Endodermal cell (in vitro differentiated cells): Measurements from ENCODE around the gene DNAAF3. TPM values are rescaled to one million over a fixed set of nuclear protein-coding genes. Genes with fewer than 3 reads are reported as not detected.

Experiments
- DNase-seq: peaks from one replicate; pipeline ENCODE4 v3.0.0-alpha.2; 2017
- H3K27ac ChIP-seq: 2 replicates; pipeline ENCODE4 v1.5.1; 2013; ENCODE audit warnings: mild to moderate bottlenecking, low read depth, low read length, moderate library complexity
- H3K27me3 ChIP-seq: 2 replicates; pipeline ENCODE4 v1.6.1; 2013; ENCODE audit warnings: mild to moderate bottlenecking, low read length, moderate library complexity; ENCODE audit not compliant: insufficient read depth, control insufficient read depth, poor library complexity, severe bottlenecking
- H3K36me3 ChIP-seq: 2 replicates; pipeline ENCODE4 v1.7.0; 2013; ENCODE audit warnings: mild to moderate bottlenecking, low read length, moderate library complexity; ENCODE audit not compliant: control insufficient read depth, insufficient read depth
- H3K4me1 ChIP-seq: one replicate; pipeline ENCODE4 v1.7.0; 2013; ENCODE audit warnings: low read length; ENCODE audit not compliant: control insufficient read depth, insufficient read depth
- H3K4me3 ChIP-seq: 2 replicates; pipeline ENCODE4 v1.5.1; 2013; ENCODE audit warnings: mild to moderate bottlenecking, low read length, moderate library complexity
- H3K9ac ChIP-seq: 2 replicates; pipeline ENCODE4 v1.6.1; 2013; ENCODE audit warnings: mild to moderate bottlenecking, low read length, moderate library complexity; ENCODE audit not compliant: poor library complexity, severe bottlenecking; ENCODE audit errors: extremely low read depth
- H3K9me3 ChIP-seq: 2 replicates; pipeline ENCODE4 v1.6.1; 2013; ENCODE audit warnings: mild to moderate bottlenecking, low read length, moderate library complexity; ENCODE audit not compliant: control insufficient read depth
- H3K27ac Mint-ChIP-seq: 2 replicates; pipeline ENCODE4 v1.8.0; 2020; ENCODE audit warnings: mixed read lengths
- H3K27me3 Mint-ChIP-seq: 2 replicates; pipeline ENCODE4 v1.8.0; 2021; ENCODE audit warnings: mild to moderate bottlenecking, mixed read lengths; ENCODE audit not compliant: insufficient read depth
- H3K36me3 Mint-ChIP-seq: 2 replicates; pipeline ENCODE4 v1.8.0; 2020; ENCODE audit warnings: low read depth, mixed read lengths
- H3K4me1 Mint-ChIP-seq: 2 replicates; pipeline ENCODE4 v1.8.0; 2020; ENCODE audit warnings: mixed read lengths
- H3K4me3 Mint-ChIP-seq: 2 replicates; pipeline ENCODE4 v1.8.0; 2020; ENCODE audit warnings: mild to moderate bottlenecking, moderate library complexity, mixed read lengths
- H3K9me3 Mint-ChIP-seq: 2 replicates; pipeline ENCODE4 v1.8.0; 2020; ENCODE audit warnings: mild to moderate bottlenecking, mixed read lengths
- WGBS, 2 experiments: methylation state at CpG; one replicate each; pipeline versions ENCODE4 v1.1.5 to v1.1.7; 2013; ENCODE audit warnings: missing lambda C conversion rate in 2 of 2, mixed read lengths in 1 of 2; ENCODE audit not compliant: insufficient coverage in 1 of 2, insufficient read length in 1 of 2; 5-methylcytosine and 5-hydroxymethylcytosine counted together
- total RNA-seq, 2 donors: library from RNA; stranded (reverse); fragmentation: NEBNext Ultra II Directional in 1 of 2; extraction: Animal tissue kit (Norgen Biotek cat#: 25700) in 1 of 2; gene quantifications; 2 replicates in 1 of 2; 3 replicates in 1 of 2; pipeline ENCODE4 v1.2.1, GENCODE V29; 2021
- TF ChIP-seq, protein P1 (sequence below): fragments of 200-600 bp; sonication (generic); conservative IDR thresholded peaks from 2 replicates; pipeline ENCODE4 v1.5.0; 2021; ENCODE audit warnings: antibody characterized with exemption, mild to moderate bottlenecking

The DNAAF3 gene
- total RNA-seq, 2 donors from 2014 or later, result 5.9 to 9.5 TPM

- Histone ChIP-seq H3K4me3 (no peak overlapping the region), H3K36me3 (no peaks in the 10 kb centered on the region), H3K4me1 (no peaks in the 10 kb centered on the region), H3K9ac (no peak overlapping the region), H3K9me3 (no peaks in the 10 kb centered on the region), H3K27ac (no peak overlapping the region), H3K27me3 (no peaks in the 10 kb centered on the region)
- no peaks in the 10 kb centered on the region for H3K36me3 Mint-ChIP-seq
- H3K27ac Mint-ChIP-seq, result no peak overlapping the region
- peak; percentile 69 for DNase-seq
- peaks cover 7% of the 10 kb centered on the region for H3K4me1 Mint-ChIP-seq
- TF ChIP-seq, protein P1, sequence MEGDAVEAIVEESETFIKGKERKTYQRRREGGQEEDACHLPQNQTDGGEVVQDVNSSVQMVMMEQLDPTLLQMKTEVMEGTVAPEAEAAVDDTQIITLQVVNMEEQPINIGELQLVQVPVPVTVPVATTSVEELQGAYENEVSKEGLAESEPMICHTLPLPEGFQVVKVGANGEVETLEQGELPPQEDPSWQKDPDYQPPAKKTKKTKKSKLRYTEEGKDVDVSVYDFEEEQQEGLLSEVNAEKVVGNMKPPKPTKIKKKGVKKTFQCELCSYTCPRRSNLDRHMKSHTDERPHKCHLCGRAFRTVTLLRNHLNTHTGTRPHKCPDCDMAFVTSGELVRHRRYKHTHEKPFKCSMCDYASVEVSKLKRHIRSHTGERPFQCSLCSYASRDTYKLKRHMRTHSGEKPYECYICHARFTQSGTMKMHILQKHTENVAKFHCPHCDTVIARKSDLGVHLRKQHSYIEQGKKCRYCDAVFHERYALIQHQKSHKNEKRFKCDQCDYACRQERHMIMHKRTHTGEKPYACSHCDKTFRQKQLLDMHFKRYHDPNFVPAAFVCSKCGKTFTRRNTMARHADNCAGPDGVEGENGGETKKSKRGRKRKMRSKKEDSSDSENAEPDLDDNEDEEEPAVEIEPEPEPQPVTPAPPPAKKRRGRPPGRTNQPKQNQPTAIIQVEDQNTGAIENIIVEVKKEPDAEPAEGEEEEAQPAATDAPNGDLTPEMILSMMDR, result no peak
- peaks cover 43% of the 10 kb centered on the region for H3K27me3 Mint-ChIP-seq
- no peaks in the 10 kb centered on the region for H3K9me3 Mint-ChIP-seq
- WGBS, 2 experiments, result 50 to 57% methylated on average over 12 to 20 of the region's 21 CpGs
- H3K4me3 Mint-ChIP-seq, result peak overlapping the region; percentile 34
Measured at GRCh38 chr19:55141696-55142095, 24.7 kb downstream of the DNAAF3 start.

- peaks cover 18% of the 10 kb centered on the region for H3K27me3 Mint-ChIP-seq
- H3K27ac Mint-ChIP-seq, result no peak overlapping the region
- no peaks in the 10 kb centered on the region for H3K9me3 ChIP-seq
- H3K27me3 ChIP-seq, result no peaks in the 10 kb centered on the region
- TF ChIP-seq, protein P1, result no peak
- WGBS, 2 experiments, result 70 to 84% methylated on average over 5 to 8 of the region's 9 CpGs
- no peaks in the 10 kb centered on the region for H3K9me3 Mint-ChIP-seq
- no peaks in the 10 kb centered on the region for H3K36me3 ChIP-seq
- no peak overlapping the region for H3K4me3 Mint-ChIP-seq
- no peaks in the 10 kb centered on the region for H3K4me1 ChIP-seq
- H3K36me3 Mint-ChIP-seq, result no peaks in the 10 kb centered on the region
- no peak overlapping the region for H3K27ac ChIP-seq
- H3K4me3 ChIP-seq, result no peak overlapping the region
- no peak for DNase-seq
- H3K9ac ChIP-seq, result no peak overlapping the region
- H3K4me1 Mint-ChIP-seq, result peaks cover 7% of the 10 kb centered on the region
Measured at GRCh38 chr19:55137915-55138314, 28.5 kb downstream of the DNAAF3 start.

DNA sequence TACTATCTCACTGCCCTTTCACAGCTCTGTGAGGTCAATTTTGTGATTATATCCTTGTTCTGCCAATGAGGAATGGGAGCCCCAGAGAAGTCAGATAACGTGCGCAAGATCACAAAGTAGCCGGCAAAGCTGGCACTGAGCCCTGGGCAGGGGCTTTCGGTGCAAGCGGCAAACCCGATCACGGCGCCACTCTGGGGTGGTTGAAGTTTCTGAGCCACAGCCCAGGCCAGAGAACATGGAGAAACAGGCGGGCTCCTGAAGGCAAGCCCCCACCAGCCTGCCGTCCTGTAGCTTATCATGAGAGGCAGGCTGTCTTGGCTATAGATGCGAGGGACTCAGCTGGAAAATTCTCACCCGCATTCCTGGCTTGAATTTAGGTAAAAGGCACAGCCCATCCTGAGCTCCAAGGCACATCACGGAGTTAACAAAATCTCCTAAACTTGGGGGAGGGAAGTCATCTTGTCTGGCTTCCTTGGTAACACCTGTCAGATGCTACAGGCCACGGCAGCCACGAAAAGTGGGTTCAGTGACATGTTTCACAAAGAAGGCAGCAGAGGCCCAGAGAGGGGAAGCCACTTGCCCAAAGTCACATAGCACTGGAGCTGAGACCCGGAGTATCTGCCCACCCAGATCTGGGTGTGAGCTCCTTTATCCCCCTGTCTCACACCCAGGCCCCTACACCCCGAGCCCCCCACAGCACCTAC is 29.9 kb downstream of the DNAAF3 start:
- Mint-ChIP-seq H3K27me3 (peaks cover 12% of the 10 kb centered on the region), H3K4me1 (peaks cover 5% of the 10 kb centered on the region), H3K36me3 (no peaks in the 10 kb centered on the region), H3K4me3 (no peak overlapping the region), H3K27ac (no peak overlapping the region), H3K9me3 (no peaks in the 10 kb centered on the region)
- TF ChIP-seq, protein P1, result no peak
- Histone ChIP-seq H3K4me1 (no peaks in the 10 kb centered on the region), H3K36me3 (no peaks in the 10 kb centered on the region), H3K4me3 (no peak overlapping the region), H3K9ac (no peak overlapping the region), H3K27ac (no peak overlapping the region), H3K27me3 (no peaks in the 10 kb centered on the region), H3K9me3 (no peaks in the 10 kb centered on the region)
- DNase-seq, result no peak
- 92 to 95% methylated on average over 15 to 17 of the region's 17 CpGs for WGBS, 2 experiments
